Measurements from ENCODE around the gene LRTM2.

- no peak for TF ChIP-seq POLR2AphosphoS5 (IDR thresholded peaks at IDR 0.05; ENCODE audit: borderline replicate concordance, low read depth, low read length)
- TF ChIP-seq EZH2 (IDR thresholded peaks at IDR 0.05) = no peak
Observed at GRCh38 chr12:1844661-1845409, 24.5 kb downstream of the LRTM2 start.
